Measurements from ENCODE around the gene RAP1GAP. TPM values are rescaled to one million over a fixed set of nuclear protein-coding genes. Genes with fewer than 3 reads are reported as not detected.

Gene RAP1GAP
- polyA plus RNA-seq, 2 of the 4 experiments (the other 2 are of a cell fraction), result 5.4 to 16.7 TPM

- DNase-seq (ENCODE audit: low read depth in 1 of 2, low spot score in 1 of 2) (no peak), ATAC-seq (no peak), FAIRE-seq (no peak)
- ChIA-PET CTCF (no interaction called here), POLR2A (no interaction called here)
- Histone ChIP-seq H3K9me3 (no peaks in the 10 kb centered on the region), H3K4me2 (no peak overlapping the region), H3K27ac (no peak overlapping the region), H3K4me3 (no peak overlapping the region), H3K4me1 (peaks cover 8% of the 10 kb centered on the region; the same call in 1 of the 3 replicates)
- WGBS (ENCODE audit: missing lambda C conversion rate), result 92% methylated on average over 2 of the region's 4 CpGs
- TF ChIP-seq MAFK (IDR thresholded peaks at IDR 0.05; ENCODE audit: partially characterized antibody) (peak; percentile 48), RFX5 (IDR thresholded peaks at IDR 0.05) (no peak)
These were observed 60.4 kb downstream of the RAP1GAP start for GRCh38 chr1:21608798-21609197.

GRCh38 chr1:21607549-21608529, 61.3 kb downstream of the RAP1GAP start:
- H3K4me3 ChIP-seq, result no peak overlapping the region
- CTCF ChIA-PET, result interaction anchor here (0.6 kb wide), 2 partner anchors 49 to 52 kb away, joined by 3 to 4 read pairs; no protein-coding TSS in a partner anchor
- 83% methylated on average over 14 of the region's 37 CpGs for WGBS (ENCODE audit: missing lambda C conversion rate)
- TF ChIP-seq RAD21 (conservative IDR thresholded peaks at IDR 0.05 in 1 of 2, IDR thresholded peaks at IDR 0.05 in 1 of 2) (no peak), PBX3 (IDR thresholded peaks at IDR 0.05) (peak; percentile 63; the same call in 1 of the 2 replicates), E2F6 (IDR thresholded peaks at IDR 0.05; ENCODE audit: borderline replicate concordance, low read depth) (no peak), KDM5A (IDR thresholded peaks at IDR 0.05) (no peak), MAFK (IDR thresholded peaks at IDR 0.05; ENCODE audit: partially characterized antibody) (peak; percentile 4), EHF (CRISPR knock-in tag; IDR thresholded peaks at IDR 0.05) (no peak)
- no peaks in the 10 kb centered on the region for H3K9me3 ChIP-seq
- H3K4me1 ChIP-seq, result peaks cover 8% of the 10 kb centered on the region; the same call in 1 of the 3 replicates
- H3K27ac ChIP-seq, result no peak overlapping the region; a peak in 1 of 6 replicates
- FAIRE-seq (no peak), ATAC-seq (peak; percentile 89 to 96), DNase-seq (ENCODE audit: low read depth in 1 of 2, low spot score in 1 of 2) (peak; percentile 92 to 93)
- POLR2A ChIA-PET, result no interaction called here
- H3K4me2 ChIP-seq, result peak overlapping the region; percentile 62

DNA sequence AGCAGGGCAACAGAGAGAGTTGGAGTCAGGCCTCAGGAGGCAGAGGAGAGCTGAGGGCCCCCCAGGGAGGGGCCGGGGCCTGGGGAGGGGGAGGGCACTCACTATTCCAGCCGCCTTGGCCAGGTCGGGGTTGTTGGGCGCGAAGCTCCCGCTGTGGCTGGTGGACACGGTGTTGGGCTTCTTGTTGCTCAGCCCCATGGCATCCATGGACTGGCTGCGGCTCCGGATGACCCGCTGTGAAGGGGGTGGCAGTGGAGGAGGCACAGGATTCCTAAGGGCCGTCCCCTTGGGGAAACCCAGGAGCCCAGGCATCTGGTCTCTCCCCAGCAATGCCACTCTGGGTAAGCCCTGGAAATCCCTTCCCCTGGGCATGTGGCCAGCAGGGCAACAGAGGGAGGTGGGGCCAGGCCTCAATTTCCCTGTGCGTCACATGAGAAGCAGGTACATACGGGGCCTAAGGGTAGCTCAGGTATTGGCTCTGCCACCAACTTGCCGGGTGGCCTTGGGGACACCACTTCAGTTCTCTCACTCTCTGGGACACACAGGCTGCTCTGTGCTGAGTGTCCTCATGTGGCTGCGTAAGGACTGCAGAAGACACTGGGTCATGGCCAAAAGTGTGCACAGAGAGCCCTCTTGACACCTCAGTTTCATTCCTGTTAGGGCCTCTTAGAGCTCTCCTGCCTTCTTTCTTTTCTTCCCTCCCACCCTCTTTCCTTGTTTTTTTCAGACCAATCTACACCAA, 63.0 kb downstream of the RAP1GAP start:
- ATAC-seq, result no peak
- FAIRE-seq, result no peak
- TF ChIP-seq MAZ (IDR thresholded peaks at IDR 0.05; ENCODE audit: borderline replicate concordance, low read depth, low read length) (no peak), MYC (IDR thresholded peaks at IDR 0.05; ENCODE audit: borderline replicate concordance, low read length) (no peak), RFX5 (IDR thresholded peaks at IDR 0.05) (no peak), KDM1A (IDR thresholded peaks at IDR 0.05; ENCODE audit: low read depth) (no peak), ZFP36 (IDR thresholded peaks at IDR 0.05; ENCODE audit: borderline replicate concordance, partially characterized antibody) (no peak), HOXB13 (CRISPR knock-in tag; IDR thresholded peaks at IDR 0.05; ENCODE audit: low read depth) (no peak), ZC3H11A (IDR thresholded peaks at IDR 0.05) (no peak), ATOH8 (CRISPR knock-in tag; IDR thresholded peaks at IDR 0.05; ENCODE audit: low read depth) (no peak), POLR2AphosphoS2 (conservative IDR thresholded peaks at IDR 0.05; ENCODE audit: low read length) (no peak), BHLHE40 (IDR thresholded peaks at IDR 0.05; ENCODE audit: low read depth, low read length) (no peak), E2F6 (IDR thresholded peaks at IDR 0.05; ENCODE audit: borderline replicate concordance, low read depth) (no peak), MAFK (IDR thresholded peaks at IDR 0.05; ENCODE audit: partially characterized antibody) (no peak), FOXS1 (CRISPR knock-in tag; IDR thresholded peaks at IDR 0.05) (no peak), ZNF302 (CRISPR knock-in tag; IDR thresholded peaks at IDR 0.05) (no peak), ZSCAN20 (CRISPR knock-in tag; IDR thresholded peaks at IDR 0.05) (no peak)
- TF ChIP-seq, protein P1, sequence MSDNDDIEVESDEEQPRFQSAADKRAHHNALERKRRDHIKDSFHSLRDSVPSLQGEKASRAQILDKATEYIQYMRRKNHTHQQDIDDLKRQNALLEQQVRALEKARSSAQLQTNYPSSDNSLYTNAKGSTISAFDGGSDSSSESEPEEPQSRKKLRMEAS (IDR thresholded peaks at IDR 0.05), result no peak
- no peak overlapping the region for H3K4me3 ChIP-seq
- DNase-seq (ENCODE audit: low read depth in 1 of 2, low spot score in 1 of 2), result no peak
- POLR2A ChIA-PET, result no interaction called here
- CTCF ChIA-PET, result interaction anchor here (1.2 kb wide), 1 partner anchor 9 kb away, joined by 3 read pairs; no protein-coding TSS in a partner anchor
- H3K4me2 ChIP-seq, result no peak overlapping the region
- H3K4me1 ChIP-seq, result peaks cover 8% of the 10 kb centered on the region; the same call in 1 of the 3 replicates
- no peak overlapping the region for H3K27ac ChIP-seq
- H3K9me3 ChIP-seq, result no peaks in the 10 kb centered on the region
- WGBS (ENCODE audit: missing lambda C conversion rate), result 100% methylated on average over 4 of the region's 15 CpGs

Data from A549 (cell line).